ENCODE data around the gene KRTAP9-3. TPM values are rescaled to one million over a fixed set of nuclear protein-coding genes. Genes with fewer than 3 reads are reported as not detected.
"Not testable (repeated sequence)": the region's sequence is repeated elsewhere in the genome, so short reads cannot be mapped to it uniquely, and the experiment has no call there.

Gene KRTAP9-3
- total RNA-seq, 3 donors from 2014 or later (not counting 1 experiment from before 2014, with no cell fraction given): not detected

- Histone ChIP-seq H3K4me3 (ENCODE audit: low read length) (no peak overlapping the region), H3K27ac (ENCODE audit: low read length) (no peak overlapping the region), H3K9me3 (ENCODE audit: control insufficient read depth, insufficient read depth, low read length) (no peaks in the 10 kb centered on the region), H3K36me3 (ENCODE audit: control insufficient read depth, insufficient read depth, low read length) (no peaks in the 10 kb centered on the region), H3K4me1 (ENCODE audit: control insufficient read depth, insufficient read depth, low read length) (no peaks in the 10 kb centered on the region), H3K27me3 (ENCODE audit: control insufficient read depth, insufficient read depth, low read length) (peaks cover 4% of the 10 kb centered on the region)
- peaks cover 0 to 2% of the 10 kb centered on the region in 2 donors for H3K9me3 Mint-ChIP-seq
- H3K4me3 Mint-ChIP-seq: no peak overlapping the region
- intact Hi-C loops (cut with micrococcal nuclease): loop anchor here (2.0 kb wide), 1 partner anchor 19 kb away; no protein-coding TSS in a partner anchor
- 86% methylated on average over 1 of the region's 2 CpGs for WGBS (ENCODE audit: insufficient coverage)
- DNase-seq (no peak), ATAC-seq (no peak)
- peaks cover 17 to 33% of the 10 kb centered on the region in 2 donors for H3K27me3 Mint-ChIP-seq (ENCODE audit: low read depth in 2 of 2)
- H3K36me3 Mint-ChIP-seq: no peaks in the 10 kb centered on the region
- no peak overlapping the region for H3K27ac Mint-ChIP-seq
- no peak for TF ChIP-seq CTCF (IDR thresholded peaks at IDR 0.05)
- no peaks in the 10 kb centered on the region for H3K4me1 Mint-ChIP-seq
Measured at GRCh38 chr17:41223821-41224220, 8.4 kb upstream of the KRTAP9-3 start.

- Mint-ChIP-seq H3K4me1 (peaks cover 0 to 4% of the 10 kb centered on the region in 2 donors), H3K27ac (no peak overlapping the region), H3K4me3 (no peak overlapping the region), H3K9me3 (no peaks in the 10 kb centered on the region), H3K36me3 (no peaks in the 10 kb centered on the region), H3K27me3 (ENCODE audit: low read depth in 2 of 2) (peaks cover 12 to 29% of the 10 kb centered on the region in 2 donors)
- peaks cover 4% of the 10 kb centered on the region for H3K27me3 ChIP-seq (ENCODE audit: control insufficient read depth, insufficient read depth, low read length)
- H3K27ac ChIP-seq (ENCODE audit: low read length): no peak overlapping the region
- H3K4me3 ChIP-seq (ENCODE audit: low read length): no peak overlapping the region
- DNase-seq (no peak), ATAC-seq (no peak)
- H3K4me1 ChIP-seq (ENCODE audit: control insufficient read depth, insufficient read depth, low read length): no peaks in the 10 kb centered on the region
- intact Hi-C loops (cut with micrococcal nuclease): no loop called here
- no peak for TF ChIP-seq CTCF (IDR thresholded peaks at IDR 0.05)
- no peaks in the 10 kb centered on the region for H3K9me3 ChIP-seq (ENCODE audit: control insufficient read depth, insufficient read depth, low read length)
- H3K36me3 ChIP-seq (ENCODE audit: control insufficient read depth, insufficient read depth, low read length): no peaks in the 10 kb centered on the region
- 95% methylated on average over 6 of the region's 6 CpGs for WGBS (ENCODE audit: insufficient coverage)
Measured at GRCh38 chr17:41226051-41226450, 6.2 kb upstream of the KRTAP9-3 start.

- intact Hi-C loops (cut with micrococcal nuclease): not testable (repeated sequence)
Measured at GRCh38 chr17:41226598-41227095, 5.6 kb upstream of the KRTAP9-3 start, which contains the start of gene KRTAP9-2. Gene KRTAP9-2 (plus strand): TSS chr17:41226648. CDS start chr17:41226655, 7 bp downstream.

GRCh38 chr17:41230094-41230493, 2.2 kb upstream of the KRTAP9-3 start:
- no peak for TF ChIP-seq CTCF (IDR thresholded peaks at IDR 0.05)
- no peak for DNase-seq
- H3K27me3 ChIP-seq (ENCODE audit: control insufficient read depth, insufficient read depth, low read length): peaks cover 4% of the 10 kb centered on the region
- Mint-ChIP-seq H3K27ac (no peak overlapping the region), H3K36me3 (no peaks in the 10 kb centered on the region), H3K4me1 (peaks cover 0 to 4% of the 10 kb centered on the region in 2 donors), H3K4me3 (no peak overlapping the region), H3K27me3 (ENCODE audit: low read depth in 2 of 2) (peaks cover 17 to 32% of the 10 kb centered on the region in 2 donors), H3K9me3 (no peaks in the 10 kb centered on the region)
- ATAC-seq: no peak
- intact Hi-C loops (cut with micrococcal nuclease): no loop called here
- H3K27ac ChIP-seq (ENCODE audit: low read length): no peak overlapping the region
- no peak overlapping the region for H3K4me3 ChIP-seq (ENCODE audit: low read length)
- no peaks in the 10 kb centered on the region for H3K36me3 ChIP-seq (ENCODE audit: control insufficient read depth, insufficient read depth, low read length)
- H3K9me3 ChIP-seq (ENCODE audit: control insufficient read depth, insufficient read depth, low read length): no peaks in the 10 kb centered on the region
- H3K4me1 ChIP-seq (ENCODE audit: control insufficient read depth, insufficient read depth, low read length): no peaks in the 10 kb centered on the region

More at GRCh38 chr17:41226598-41227095, 5.6 kb upstream of the KRTAP9-3 start, which contains the start of gene KRTAP9-2:
- not testable (repeated sequence) for H3K4me3 ChIP-seq (ENCODE audit: low read length); H3K9me3 Mint-ChIP-seq; H3K36me3 Mint-ChIP-seq; DNase-seq; H3K27me3 ChIP-seq (ENCODE audit: control insufficient read depth, insufficient read depth, low read length); H3K27ac Mint-ChIP-seq; H3K4me1 ChIP-seq (ENCODE audit: control insufficient read depth, insufficient read depth, low read length); H3K4me1 Mint-ChIP-seq; H3K9me3 ChIP-seq (ENCODE audit: control insufficient read depth, insufficient read depth, low read length); H3K4me3 Mint-ChIP-seq; H3K27ac ChIP-seq (ENCODE audit: low read length); ATAC-seq; H3K36me3 ChIP-seq (ENCODE audit: control insufficient read depth, insufficient read depth, low read length)
- peaks cover 12 to 23% of the 10 kb centered on the region in 2 donors for H3K27me3 Mint-ChIP-seq (ENCODE audit: low read depth in 2 of 2)
- WGBS (ENCODE audit: insufficient coverage): 84% methylated on average over 2 of the region's 4 CpGs

Data from natural killer cell (primary cell).